H1 (cell line): ENCODE data around the gene TGM2. TPM values are rescaled to one million over a fixed set of nuclear protein-coding genes. Genes with fewer than 3 reads are reported as not detected.

Experiments
- CTCF ChIA-PET: fragments of 300-600 bp; sonication (Branson Sonifier 250); formaldehyde crosslinking; loops from one replicate; lab custom pipeline; 2021; ENCODE audit not compliant: partially characterized antibody; lab: Charles Lee
- POLR2A ChIA-PET: fragments of 300-600 bp; sonication (Branson Sonifier 250); formaldehyde crosslinking; loops from one replicate; lab custom pipeline; 2021; ENCODE audit warnings: inconsistent platforms; ENCODE audit not compliant: partially characterized antibody; lab: Charles Lee
- DNase-seq, 2 experiments: peaks; one replicate each; pipeline versions ENCODE4 v3.0.0 to v3.0.0-alpha.2; 2010 to 2022; ENCODE audit warnings: low spot score in 2 of 2, low read depth in 1 of 2, mixed read lengths in 1 of 2
- FAIRE-seq: peaks from 2 replicates; lab custom pipeline; 2011; peaks lifted over from hg19 to GRCh38; lab: Jason Lieb, UNC
- H2AFZ ChIP-seq: 2 replicates; pipeline ENCODE4 v1.8.1; 2012; ENCODE audit warnings: low read length, inconsistent platforms
- H2AK5ac ChIP-seq: 2 replicates; pipeline ENCODE4 v1.6.1; 2013; ENCODE audit warnings: low read depth, low read length
- H2BK120ac ChIP-seq: replicated peaks from 2 replicates; pipeline ENCODE3; 2013; ENCODE audit warnings: low read depth, low read length, inconsistent platforms
- H2BK12ac ChIP-seq: 2 replicates; pipeline ENCODE4 v1.6.1; 2013; ENCODE audit warnings: low read depth, low read length
- H2BK15ac ChIP-seq: 2 replicates; pipeline ENCODE4 v1.6.1; 2013; ENCODE audit warnings: low read length
- H2BK20ac ChIP-seq: 2 replicates; pipeline ENCODE4 v1.6.1; 2013; ENCODE audit warnings: low read length
- H2BK5ac ChIP-seq: 2 replicates; pipeline ENCODE4 v1.6.1; 2013; ENCODE audit warnings: low read depth, low read length
- H3K14ac ChIP-seq: 2 replicates; pipeline ENCODE4 v1.6.1; 2013; ENCODE audit warnings: inconsistent platforms; ENCODE audit not compliant: insufficient read length
- H3K18ac ChIP-seq: 2 replicates; pipeline ENCODE4 v1.6.1; 2013; ENCODE audit warnings: low read length; ENCODE audit errors: extremely low read depth
- H3K23ac ChIP-seq: 2 replicates; pipeline ENCODE4 v1.6.1; 2013; ENCODE audit warnings: inconsistent platforms; ENCODE audit not compliant: insufficient read length
- H3K23me2 ChIP-seq: 2 replicates; pipeline ENCODE4 v1.6.1; 2013; ENCODE audit warnings: low read depth, low read length
- H3K27ac ChIP-seq: 2 replicates; pipeline ENCODE4 v1.6.1; 2011; ENCODE audit warnings: low read depth, low read length, inconsistent platforms
- H3K27me3 ChIP-seq, 4 experiments: replicated peaks in 1 of 4; 1 replicate in 1 of 4; 2 replicates in 3 of 4; pipeline versions ENCODE4 v1.6.1 to v1.8.1; 2011 to 2013; ENCODE audit warnings: low read length in 3 of 4, mild to moderate bottlenecking in 3 of 4, inconsistent platforms in 2 of 4, mixed read lengths in 2 of 4, moderate library complexity in 1 of 4; ENCODE audit not compliant: control insufficient read depth in 3 of 4, insufficient read depth in 3 of 4; ENCODE audit errors: extremely low read depth in 1 of 4
- H3K36me3 ChIP-seq, 4 experiments: 2 replicates each; pipeline versions ENCODE4 v1.6.1 to v1.8.1; 2011 to 2013; ENCODE audit warnings: mild to moderate bottlenecking in 4 of 4, low read length in 3 of 4, moderate library complexity in 2 of 4, control low read depth in 1 of 4, inconsistent platforms in 1 of 4; ENCODE audit not compliant: insufficient read depth in 4 of 4, control insufficient read depth in 2 of 4
- H3K4ac ChIP-seq: replicated peaks from 2 replicates; pipeline ENCODE3; 2013; ENCODE audit warnings: low read length, low read depth, mixed read lengths, inconsistent platforms; ENCODE audit not compliant: insufficient read length
- H3K4me1 ChIP-seq, 4 experiments: replicated peaks in 1 of 4; 1 replicate in 1 of 4; 2 replicates in 3 of 4; pipeline versions ENCODE4 v1.6.1 to v1.8.1; 2011 to 2013; ENCODE audit warnings: low read length in 3 of 4, inconsistent platforms in 2 of 4, mixed read lengths in 1 of 4; ENCODE audit not compliant: insufficient read depth in 4 of 4, control insufficient read depth in 3 of 4
- H3K4me2 ChIP-seq, 2 experiments: 2 replicates each; pipeline versions ENCODE4 v1.6.1 to v1.8.1; 2011 to 2013; ENCODE audit warnings: low read depth in 2 of 2, low read length in 2 of 2, control low read depth in 1 of 2, inconsistent platforms in 1 of 2, mild to moderate bottlenecking in 1 of 2; ENCODE audit not compliant: insufficient read depth in 1 of 2
- H3K4me3 ChIP-seq, 4 experiments: fragments of 200-600, 300-600 bp in 1 of 4; sonication (generic), shearing (Covaris generic), sonication (Bioruptor Twin) in 1 of 4; 2 replicates each; pipeline versions ENCODE4 v1.5.1 to v1.8.1; 2011 to 2016; ENCODE audit warnings: low read length in 4 of 4, low read depth in 3 of 4, control low read depth in 2 of 4, inconsistent platforms in 2 of 4, mild to moderate bottlenecking in 2 of 4, mixed read lengths in 1 of 4, moderate library complexity in 1 of 4; ENCODE audit not compliant: insufficient read depth in 2 of 4; ENCODE audit errors: extremely low read depth in 1 of 4
- H3K56ac ChIP-seq: replicated peaks from 2 replicates; pipeline ENCODE3; 2013; ENCODE audit warnings: low read depth, mild to moderate bottlenecking, mixed read lengths, low read length, inconsistent platforms; ENCODE audit not compliant: insufficient read length
- H3K79me1 ChIP-seq: 2 replicates; pipeline ENCODE4 v1.6.1; 2013; ENCODE audit warnings: low read depth, low read length, control low read depth
- H3K79me2 ChIP-seq, 2 experiments: 2 replicates each; pipeline versions ENCODE4 v1.6.1 to v1.8.1; 2012 to 2013; ENCODE audit warnings: low read length in 2 of 2, mild to moderate bottlenecking in 2 of 2, inconsistent platforms in 1 of 2; ENCODE audit not compliant: insufficient read depth in 2 of 2, control insufficient read depth in 1 of 2
- H3K9ac ChIP-seq, 4 experiments: replicated peaks in 1 of 4; 1 replicate in 1 of 4; 2 replicates in 3 of 4; pipeline versions ENCODE4 v1.6.1 to v1.8.1; 2011 to 2013; ENCODE audit warnings: low read depth in 3 of 4, low read length in 3 of 4, control low read depth in 2 of 4, mild to moderate bottlenecking in 2 of 4, moderate library complexity in 2 of 4, inconsistent platforms in 1 of 4; ENCODE audit errors: extremely low read depth in 1 of 4
- H3K9me3 ChIP-seq, 2 experiments: 2 replicates each; pipeline versions ENCODE4 v1.6.1 to v1.8.1; 2012 to 2013; ENCODE audit warnings: mild to moderate bottlenecking in 2 of 2, moderate library complexity in 2 of 2, control low read depth in 1 of 2, inconsistent platforms in 1 of 2, low read depth in 1 of 2, low read length in 1 of 2, mixed read lengths in 1 of 2; ENCODE audit not compliant: insufficient read depth in 2 of 2
- H4K20me1 ChIP-seq, 2 experiments: replicated peaks in 1 of 2; 2 replicates each; pipeline versions ENCODE3 to v1.8.1; 2011 to 2013; ENCODE audit warnings: inconsistent platforms in 2 of 2, low read length in 2 of 2, mild to moderate bottlenecking in 1 of 2; ENCODE audit not compliant: insufficient read depth in 2 of 2, control insufficient read depth in 1 of 2
- H4K5ac ChIP-seq: 2 replicates; pipeline ENCODE4 v1.6.1; 2013; ENCODE audit warnings: low read length, low read depth, mixed read lengths, inconsistent platforms; ENCODE audit not compliant: insufficient read length
- H4K8ac ChIP-seq: 2 replicates; pipeline ENCODE4 v1.8.0; 2013; ENCODE audit warnings: mild to moderate bottlenecking, moderate library complexity, low read length, inconsistent platforms; ENCODE audit not compliant: insufficient read depth; ENCODE audit errors: extremely low read depth
- H4K91ac ChIP-seq: replicated peaks from 2 replicates; pipeline ENCODE3; 2013; ENCODE audit warnings: low read length, mixed read lengths, inconsistent platforms; ENCODE audit not compliant: insufficient read length
- NANOG ChIP-seq: IDR thresholded peaks from 2 replicates; pipeline ENCODE4 v1.6.1; 2011; ENCODE audit warnings: low read length, low read depth, mild to moderate bottlenecking, inconsistent platforms; ENCODE audit not compliant: insufficient read depth, poor library complexity, severe bottlenecking
- TAF1 ChIP-seq: IDR thresholded peaks from 2 replicates; pipeline ENCODE4 v1.6.1; 2011; ENCODE audit warnings: mild to moderate bottlenecking, low read depth, low read length
- TCF12 ChIP-seq: IDR thresholded peaks from 2 replicates; pipeline ENCODE4 v1.6.1; 2011; ENCODE audit warnings: low read depth, mild to moderate bottlenecking, low read length
- WGBS, 2 experiments: shearing (Covaris generic) in 1 of 2; methylation state at CpG; one replicate each; pipeline versions ENCODE4 v1.1.6 to v1.1.7; 2013 to 2015; ENCODE audit warnings: low lambda C conversion rate in 2 of 2, mixed read lengths in 2 of 2, inconsistent platforms in 1 of 2, low coverage in 1 of 2, missing lambda C conversion rate in 1 of 2; ENCODE audit not compliant: insufficient replicate concordance in 2 of 2, insufficient coverage in 1 of 2, insufficient read length in 1 of 2; ENCODE audit errors: extremely low coverage in 1 of 2, missing lambda C conversion rate in 1 of 2; 5-methylcytosine and 5-hydroxymethylcytosine counted together
- polyA plus RNA-seq, 7 experiments: library from polyadenylated mRNA; depleted of rRNA in 3 of 7; stranded (reverse) in 5 of 7; unstranded in 2 of 7; fragments of >200 nt in 5 of 7; fragments of 200-250 nt in 2 of 7; gene quantifications; 1 replicate in 5 of 7; 2 replicates in 1 of 7; 4 replicates in 1 of 7; pipeline versions ENCODE4 v1.2.1 to v1.2.3, GENCODE V29; 2011 to 2013; ENCODE audit warnings: missing spikeins in 2 of 7, mixed read lengths in 2 of 7
- total RNA-seq: library from RNA; stranded (reverse); fragmentation: NEBNext Ultra II Directional; extraction: Animal tissue kit (Norgen Biotek cat#: 25700); gene quantifications from 2 replicates; pipeline ENCODE4 v1.2.1, GENCODE V29; 2021

Gene TGM2
- total and polyA plus RNA-seq, 2 of the 8 experiments (the other 6 are each of a cell fraction or from before 2014, with no cell fraction given) = 0.86 to 1.0 TPM

- POLR2A ChIA-PET = no interaction called here
- no peaks in the 10 kb centered on the region for H3K36me3 ChIP-seq
- DNase-seq (no peak), FAIRE-seq (no peak)
- no peak overlapping the region for H3K4ac ChIP-seq
- no peak overlapping the region for H2AFZ ChIP-seq
- no peaks in the 10 kb centered on the region for H3K79me2 ChIP-seq
- H3K4me3 ChIP-seq = no peak overlapping the region
- no peak overlapping the region for H2BK15ac ChIP-seq
- CTCF ChIA-PET = interaction anchor here (0.8 to 3.5 kb wide), 5 partner anchors 19 to 89 kb away, joined by 3 to 14 read pairs (median 4); no protein-coding TSS in a partner anchor
- H3K9me3 ChIP-seq = no peaks in the 10 kb centered on the region
- no peak overlapping the region for H4K91ac ChIP-seq
- H4K20me1 ChIP-seq = no peaks in the 10 kb centered on the region
- no peak overlapping the region for H3K27ac ChIP-seq
- no peak overlapping the region for H3K9ac ChIP-seq
- WGBS, 2 experiments = 91% methylated on average over 11 of the region's 11 CpGs; no CpG with 5 or more reads in 1 of the 2 experiments
- no peaks in the 10 kb centered on the region for H3K27me3 ChIP-seq
- H2BK5ac ChIP-seq = no peak overlapping the region
- H2BK12ac ChIP-seq = no peak overlapping the region
- peaks cover 0 to 4% (median 0%) of the 10 kb centered on the region in 4 experiments; a peak in 1 of 7 replicates for H3K4me1 ChIP-seq
- H2AK5ac ChIP-seq = no peak overlapping the region
- H3K23me2 ChIP-seq = peaks cover 1% of the 10 kb centered on the region; the same call in 1 of the 2 replicates
- H3K79me1 ChIP-seq = no peaks in the 10 kb centered on the region
- no peak overlapping the region for H3K23ac ChIP-seq
- H2BK20ac ChIP-seq = no peak overlapping the region
- no peak overlapping the region for H3K18ac ChIP-seq
- H3K14ac ChIP-seq = no peak overlapping the region
- H4K5ac ChIP-seq = no peak overlapping the region
- no peak for TF ChIP-seq TCF12
- TF ChIP-seq NANOG = no peak
- TF ChIP-seq TAF1 = no peak
- no peak overlapping the region for H3K56ac ChIP-seq
- H2BK120ac ChIP-seq = no peak overlapping the region
- no peak overlapping the region for H4K8ac ChIP-seq
- H3K4me2 ChIP-seq = no peak overlapping the region
These were observed 32.1 kb downstream of the TGM2 start for GRCh38 chr20:38132910-38133501.
